Neural progenitor cell (in vitro differentiated cells): ENCODE data around the gene CHRNA4. TPM values are rescaled to one million over a fixed set of nuclear protein-coding genes. Genes with fewer than 3 reads are reported as not detected.
A peak's percentile ranks its signal among the peaks of the same experiment; 100 is the strongest.

Source experiments
- DNase-seq: peaks from one replicate; pipeline ENCODE4 v3.0.0-alpha.2; 2016; ENCODE audit warnings: low spot score
- H2AFZ ChIP-seq: fragments of 200-600 bp; sonication (generic); replicated peaks from 2 replicates; pipeline ENCODE4 v1.6.1; 2016; ENCODE audit warnings: antibody characterized with exemption
- H3F3A ChIP-seq: fragments of 200-600 bp; sonication (generic); 2 replicates; pipeline ENCODE4 v1.6.1; 2016; ENCODE audit warnings: antibody characterized with exemption, low read depth
- H3K27ac ChIP-seq: fragments of 200-600 bp; sonication (generic); 2 replicates; pipeline ENCODE4 v1.5.1; 2016; ENCODE audit warnings: mild to moderate bottlenecking
- H3K27me3 ChIP-seq: fragments of 200-600 bp; sonication (generic); 2 replicates; pipeline ENCODE4 v1.6.1; 2016; ENCODE audit warnings: mild to moderate bottlenecking, moderate library complexity
- H3K36me3 ChIP-seq: fragments of 200-600 bp; sonication (generic); 2 replicates; pipeline ENCODE4 v1.5.1; 2016
- H3K4me1 ChIP-seq: fragments of 200-600 bp; sonication (generic); 2 replicates; pipeline ENCODE4 v1.6.1; 2016; ENCODE audit warnings: mixed run types
- H3K4me2 ChIP-seq: fragments of 200-600 bp; sonication (generic); 2 replicates; pipeline ENCODE4 v1.6.1; 2016
- H3K4me3 ChIP-seq: fragments of 200-600 bp; sonication (generic); 2 replicates; pipeline ENCODE4 v1.5.1; 2016
- H3K79me2 ChIP-seq: fragments of 200-600 bp; sonication (generic); 2 replicates; pipeline ENCODE4 v1.6.1; 2016; ENCODE audit warnings: low read depth
- H3K9ac ChIP-seq: fragments of 200-600 bp; sonication (generic); 2 replicates; pipeline ENCODE4 v1.6.1; 2016
- H3K9me3 ChIP-seq: fragments of 200-600 bp; sonication (generic); 2 replicates; pipeline ENCODE4 v1.5.1; 2016; ENCODE audit warnings: low read depth
- H4K20me1 ChIP-seq: fragments of 200-600 bp; sonication (generic); 2 replicates; pipeline ENCODE4 v1.6.1; 2016; ENCODE audit warnings: low read depth
- H3K27ac Mint-ChIP-seq: 3 replicates; pipeline ENCODE4 v1.8.0; 2021; ENCODE audit warnings: mixed read lengths
- H3K27me3 Mint-ChIP-seq: 2 replicates; pipeline ENCODE4 v1.8.0; 2022; ENCODE audit warnings: low read depth, mild to moderate bottlenecking, inconsistent platforms, moderate library complexity, mixed read lengths; ENCODE audit not compliant: insufficient read depth
- H3K36me3 Mint-ChIP-seq: 3 replicates; pipeline ENCODE4 v1.8.0; 2021; ENCODE audit warnings: mixed read lengths
- H3K4me1 Mint-ChIP-seq: 3 replicates; pipeline ENCODE4 v1.8.0; 2021; ENCODE audit warnings: mixed read lengths
- H3K4me3 Mint-ChIP-seq: 3 replicates; pipeline ENCODE4 v1.8.0; 2021; ENCODE audit warnings: mild to moderate bottlenecking, moderate library complexity, mixed read lengths
- H3K9me3 Mint-ChIP-seq: 3 replicates; pipeline ENCODE4 v1.8.0; 2020; ENCODE audit warnings: mixed read lengths
- CTCF ChIP-seq: fragments of 200-600 bp; sonication (generic); IDR thresholded peaks from 2 replicates; pipeline ENCODE4 v1.5.1; 2017; ENCODE audit warnings: antibody characterized with exemption, mild to moderate bottlenecking
- EZH2 ChIP-seq: fragments of 200-600 bp; sonication (generic); IDR thresholded peaks from 2 replicates; pipeline ENCODE4 v1.6.1; 2017; ENCODE audit warnings: antibody characterized with exemption, mild to moderate bottlenecking, moderate library complexity
- EZH2phosphoT487 ChIP-seq: fragments of 200-600 bp; sonication (generic); IDR thresholded peaks from 2 replicates; pipeline ENCODE4 v1.6.1; 2017; ENCODE audit warnings: antibody characterized with exemption
- total RNA-seq: library from RNA; depleted of rRNA; stranded (reverse); fragments of >200 nt; gene quantifications from 2 replicates; pipeline ENCODE4 v1.2.3, GENCODE V29; 2015; ENCODE audit warnings: low replicate concordance

CHRNA4 gene
- total RNA-seq, 1 donor from 2014 or later = not detected

- Histone ChIP-seq H3K4me2 (no peak overlapping the region), H3K27ac (no peak overlapping the region), H3K27me3 (no peaks in the 10 kb centered on the region), H3K9ac (no peak overlapping the region), H3K79me2 (no peaks in the 10 kb centered on the region), H3K4me1 (peaks cover under 1% of the 10 kb centered on the region), H3K4me3 (no peak overlapping the region), H2AFZ (no peak overlapping the region), H3F3A (peaks cover 11% of the 10 kb centered on the region), H3K9me3 (no peaks in the 10 kb centered on the region), H4K20me1 (peaks cover 5% of the 10 kb centered on the region), H3K36me3 (no peaks in the 10 kb centered on the region)
- H3K27me3 Mint-ChIP-seq = peaks cover 16% of the 10 kb centered on the region
- TF ChIP-seq EZH2 (no peak), EZH2phosphoT487 (no peak), CTCF (no peak)
- peaks cover 28% of the 10 kb centered on the region for H3K9me3 Mint-ChIP-seq
- peaks cover 22% of the 10 kb centered on the region for H3K4me1 Mint-ChIP-seq
- no peak overlapping the region for H3K4me3 Mint-ChIP-seq
- DNase-seq = no peak
- peaks cover 3% of the 10 kb centered on the region for H3K36me3 Mint-ChIP-seq
- no peak overlapping the region for H3K27ac Mint-ChIP-seq
These were observed 22.4 kb upstream of the CHRNA4 start for GRCh38 chr20:63383556-63383955.

DNA sequence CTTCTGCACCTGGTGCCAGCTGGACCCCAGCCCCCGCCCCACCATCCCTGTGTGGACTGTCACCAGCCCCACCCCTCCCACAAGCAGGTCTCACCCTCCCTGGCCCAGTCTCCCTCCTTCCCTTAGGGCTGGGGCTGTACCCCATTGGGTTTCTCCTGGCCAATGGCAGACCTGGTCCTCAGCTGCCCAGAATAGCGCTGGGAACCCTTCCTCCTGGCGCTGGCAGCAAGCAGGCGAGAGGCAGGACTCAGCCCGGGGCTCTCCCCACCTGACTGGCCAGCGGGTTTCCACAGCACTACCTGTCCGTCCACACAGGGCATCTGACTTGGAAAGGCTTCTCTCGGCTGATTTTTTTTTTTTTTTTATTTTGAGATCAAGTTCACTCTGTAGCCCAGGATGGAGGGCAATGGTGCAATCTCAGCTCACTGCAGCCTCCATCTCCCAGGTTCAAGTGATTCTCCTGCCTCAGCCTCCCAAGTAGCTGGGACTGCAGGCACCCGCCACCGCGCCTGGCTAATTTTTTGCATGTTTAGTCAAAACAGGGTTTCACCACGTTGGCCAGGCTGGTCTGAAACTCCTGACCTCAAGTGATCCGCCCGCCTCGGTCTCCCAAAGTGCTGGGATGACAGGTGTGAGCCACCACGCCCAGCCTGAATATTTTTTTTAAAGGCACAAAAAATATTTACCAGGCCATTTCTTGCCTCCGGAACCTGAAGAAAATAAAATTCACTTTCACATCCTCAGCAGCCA lies 21.6 kb upstream of the CHRNA4 start:
- no peak overlapping the region for H3K9ac ChIP-seq
- TF ChIP-seq CTCF (no peak), EZH2phosphoT487 (no peak), EZH2 (no peak)
- DNase-seq = no peak
- H3K4me2 ChIP-seq = no peak overlapping the region
- H3K79me2 ChIP-seq = no peaks in the 10 kb centered on the region
- Mint-ChIP-seq H3K4me1 (peaks cover 30% of the 10 kb centered on the region), H3K27me3 (peaks cover 11% of the 10 kb centered on the region), H3K4me3 (no peak overlapping the region), H3K27ac (no peak overlapping the region), H3K36me3 (peaks cover 3% of the 10 kb centered on the region), H3K9me3 (peaks cover 23% of the 10 kb centered on the region)
- H3K9me3 ChIP-seq = no peaks in the 10 kb centered on the region
- no peak overlapping the region for H3K27ac ChIP-seq
- H3K27me3 ChIP-seq = no peaks in the 10 kb centered on the region
- H3K4me1 ChIP-seq = peaks cover 9% of the 10 kb centered on the region
- H2AFZ ChIP-seq = no peak overlapping the region
- no peak overlapping the region for H3K4me3 ChIP-seq
- H4K20me1 ChIP-seq = peaks cover 13% of the 10 kb centered on the region
- H3K36me3 ChIP-seq = no peaks in the 10 kb centered on the region
- peaks cover 11% of the 10 kb centered on the region for H3F3A ChIP-seq

DNA sequence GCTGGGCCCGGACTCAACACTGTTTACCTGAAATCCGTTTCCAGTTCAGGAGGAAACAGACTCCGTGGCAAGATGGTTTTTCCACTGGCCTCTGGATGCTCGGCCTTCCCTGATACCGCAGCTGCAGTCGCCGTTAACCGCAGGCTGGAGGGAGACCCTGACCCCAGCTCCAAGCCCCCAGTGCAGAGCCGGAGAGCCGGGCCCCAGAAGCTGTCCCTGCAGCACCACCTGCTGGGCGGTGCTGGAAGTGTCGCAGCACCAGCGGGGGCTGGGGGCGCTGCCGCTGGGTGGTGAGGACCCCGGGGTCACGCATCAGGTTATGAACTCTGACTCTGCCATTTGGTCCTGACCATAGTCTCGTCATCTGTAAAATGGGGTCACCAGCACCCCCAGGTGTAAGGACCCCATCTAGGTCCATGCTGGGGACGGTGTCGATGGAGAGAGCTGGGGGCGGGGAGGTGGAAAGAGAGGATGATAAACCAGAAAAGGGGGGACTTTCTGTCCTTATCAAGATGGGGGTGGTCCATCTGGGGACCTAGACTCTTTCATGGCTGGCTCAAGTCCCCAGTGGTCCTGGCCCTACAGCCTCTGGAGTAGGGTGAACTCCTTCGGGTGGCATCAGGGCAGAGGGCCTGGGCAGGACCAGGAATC lies 20.8 kb upstream of the CHRNA4 start:
- peaks cover 16% of the 10 kb centered on the region for H3K9me3 Mint-ChIP-seq
- H3K4me1 Mint-ChIP-seq = peaks cover 37% of the 10 kb centered on the region
- H3K27ac Mint-ChIP-seq = no peak overlapping the region
- peaks cover 18% of the 10 kb centered on the region for H4K20me1 ChIP-seq
- no peaks in the 10 kb centered on the region for H3K9me3 ChIP-seq
- no peak overlapping the region for H3K4me3 Mint-ChIP-seq
- no peak for TF ChIP-seq EZH2phosphoT487
- peak; percentile 99 for TF ChIP-seq CTCF
- no peak for TF ChIP-seq EZH2
- peaks cover 6% of the 10 kb centered on the region for H3K27me3 Mint-ChIP-seq
- H3K36me3 Mint-ChIP-seq = peaks cover 3% of the 10 kb centered on the region
- no peaks in the 10 kb centered on the region for H3K36me3 ChIP-seq
- no peak overlapping the region for H2AFZ ChIP-seq
- H3K27ac ChIP-seq = no peak overlapping the region
- no peak overlapping the region for H3K9ac ChIP-seq
- H3K27me3 ChIP-seq = no peaks in the 10 kb centered on the region
- peaks cover 17% of the 10 kb centered on the region for H3K4me1 ChIP-seq
- DNase-seq = peak; percentile 80
- no peak overlapping the region for H3K4me2 ChIP-seq
- H3K79me2 ChIP-seq = no peaks in the 10 kb centered on the region
- H3K4me3 ChIP-seq = no peak overlapping the region
- peaks cover 12% of the 10 kb centered on the region for H3F3A ChIP-seq
